ENCODE results near the gene MYCN.

MYCN gene

GRCh38 chr2:15939556-15939853 lies 845 bp upstream of the MYCN start:
- TF ChIP-seq, protein P1, sequence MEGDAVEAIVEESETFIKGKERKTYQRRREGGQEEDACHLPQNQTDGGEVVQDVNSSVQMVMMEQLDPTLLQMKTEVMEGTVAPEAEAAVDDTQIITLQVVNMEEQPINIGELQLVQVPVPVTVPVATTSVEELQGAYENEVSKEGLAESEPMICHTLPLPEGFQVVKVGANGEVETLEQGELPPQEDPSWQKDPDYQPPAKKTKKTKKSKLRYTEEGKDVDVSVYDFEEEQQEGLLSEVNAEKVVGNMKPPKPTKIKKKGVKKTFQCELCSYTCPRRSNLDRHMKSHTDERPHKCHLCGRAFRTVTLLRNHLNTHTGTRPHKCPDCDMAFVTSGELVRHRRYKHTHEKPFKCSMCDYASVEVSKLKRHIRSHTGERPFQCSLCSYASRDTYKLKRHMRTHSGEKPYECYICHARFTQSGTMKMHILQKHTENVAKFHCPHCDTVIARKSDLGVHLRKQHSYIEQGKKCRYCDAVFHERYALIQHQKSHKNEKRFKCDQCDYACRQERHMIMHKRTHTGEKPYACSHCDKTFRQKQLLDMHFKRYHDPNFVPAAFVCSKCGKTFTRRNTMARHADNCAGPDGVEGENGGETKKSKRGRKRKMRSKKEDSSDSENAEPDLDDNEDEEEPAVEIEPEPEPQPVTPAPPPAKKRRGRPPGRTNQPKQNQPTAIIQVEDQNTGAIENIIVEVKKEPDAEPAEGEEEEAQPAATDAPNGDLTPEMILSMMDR (IDR thresholded peaks at IDR 0.05; ENCODE audit: poor library complexity, severe bottlenecking), result no peak
- Histone ChIP-seq H3K4me3 (ENCODE audit: severe bottlenecking) (peak overlapping the region; percentile 21), H3K36me3 (ENCODE audit: low read depth) (no peaks in the 10 kb centered on the region), H3K9me3 (ENCODE audit: severe bottlenecking) (no peaks in the 10 kb centered on the region), H3K4me1 (ENCODE audit: insufficient read depth, poor library complexity, severe bottlenecking) (peaks cover 4% of the 10 kb centered on the region), H3K27me3 (ENCODE audit: insufficient read depth, poor library complexity, severe bottlenecking) (peaks cover 65% of the 10 kb centered on the region), H3K27ac (ENCODE audit: poor library complexity, severe bottlenecking) (no peak overlapping the region)
- DNase-seq (ENCODE audit: low spot score) (no peak), ATAC-seq (ENCODE audit: low read depth) (peak; percentile 70)

DNA sequence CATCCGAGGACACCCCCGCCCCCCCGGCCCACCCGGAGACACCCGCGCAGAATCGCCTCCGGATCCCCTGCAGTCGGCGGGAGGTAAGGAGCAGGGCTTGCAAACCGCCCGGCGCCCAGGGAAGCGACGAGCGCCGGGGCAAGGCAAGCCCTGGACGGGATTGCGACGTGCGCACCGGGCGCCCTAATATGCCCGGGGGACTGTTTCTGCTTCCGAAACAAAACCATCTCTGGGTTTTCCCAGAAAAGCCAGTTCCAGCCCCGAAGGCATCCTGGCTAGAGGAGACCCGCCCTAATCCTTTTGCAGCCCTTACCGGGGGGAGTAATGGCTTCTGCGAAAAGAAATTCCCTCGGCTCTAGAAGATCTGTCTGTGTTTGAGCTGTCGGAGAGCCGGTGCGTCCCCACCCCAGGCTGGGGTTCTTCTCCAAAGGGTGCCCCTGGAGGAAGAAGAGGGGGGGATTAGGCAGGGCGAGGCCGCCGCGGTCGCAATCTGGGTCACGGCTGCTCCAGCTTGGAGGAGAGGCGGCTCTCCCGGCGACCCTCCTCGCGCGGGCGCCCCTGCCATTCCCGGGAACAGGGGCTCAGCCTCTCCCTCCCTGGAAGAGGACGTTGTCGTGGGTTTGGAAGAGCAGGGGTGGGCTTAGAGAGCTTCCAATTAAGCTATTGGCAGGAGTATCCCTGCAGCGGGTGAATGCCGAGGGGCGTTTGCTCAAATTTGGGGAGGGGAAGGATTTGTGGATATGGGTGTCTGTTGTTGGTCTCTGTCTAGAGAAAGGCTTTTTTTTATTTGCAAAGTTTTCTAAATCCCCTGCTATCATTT lies 521 bp downstream of the MYCN start:
- ATAC-seq (ENCODE audit: low read depth), result peak; percentile 30; the same call in 2 of the 3 replicates
- Histone ChIP-seq H3K36me3 (ENCODE audit: low read depth) (no peaks in the 10 kb centered on the region), H3K27me3 (ENCODE audit: insufficient read depth, poor library complexity, severe bottlenecking) (peaks cover 65% of the 10 kb centered on the region), H3K9me3 (ENCODE audit: severe bottlenecking) (no peaks in the 10 kb centered on the region), H3K27ac (ENCODE audit: poor library complexity, severe bottlenecking) (no peak overlapping the region), H3K4me3 (ENCODE audit: severe bottlenecking) (peak overlapping the region; percentile 21), H3K4me1 (ENCODE audit: insufficient read depth, poor library complexity, severe bottlenecking) (peaks cover 4% of the 10 kb centered on the region)
- TF ChIP-seq, protein P1 (IDR thresholded peaks at IDR 0.05; ENCODE audit: poor library complexity, severe bottlenecking), result no peak
- no peak for DNase-seq (ENCODE audit: low spot score)

- Histone ChIP-seq H3K4me1 (ENCODE audit: insufficient read depth, poor library complexity, severe bottlenecking) (peaks cover 4% of the 10 kb centered on the region), H3K27me3 (ENCODE audit: insufficient read depth, poor library complexity, severe bottlenecking) (peaks cover 65% of the 10 kb centered on the region), H3K4me3 (ENCODE audit: severe bottlenecking) (no peak overlapping the region), H3K9me3 (ENCODE audit: severe bottlenecking) (no peaks in the 10 kb centered on the region), H3K36me3 (ENCODE audit: low read depth) (no peaks in the 10 kb centered on the region), H3K27ac (ENCODE audit: poor library complexity, severe bottlenecking) (no peak overlapping the region)
- no peak for DNase-seq (ENCODE audit: low spot score)
- TF ChIP-seq, protein P1 (IDR thresholded peaks at IDR 0.05; ENCODE audit: poor library complexity, severe bottlenecking), result no peak
- ATAC-seq (ENCODE audit: low read depth), result no peak
Observed at GRCh38 chr2:15941481-15941850, 1.1 kb downstream of the MYCN start.

DNA sequence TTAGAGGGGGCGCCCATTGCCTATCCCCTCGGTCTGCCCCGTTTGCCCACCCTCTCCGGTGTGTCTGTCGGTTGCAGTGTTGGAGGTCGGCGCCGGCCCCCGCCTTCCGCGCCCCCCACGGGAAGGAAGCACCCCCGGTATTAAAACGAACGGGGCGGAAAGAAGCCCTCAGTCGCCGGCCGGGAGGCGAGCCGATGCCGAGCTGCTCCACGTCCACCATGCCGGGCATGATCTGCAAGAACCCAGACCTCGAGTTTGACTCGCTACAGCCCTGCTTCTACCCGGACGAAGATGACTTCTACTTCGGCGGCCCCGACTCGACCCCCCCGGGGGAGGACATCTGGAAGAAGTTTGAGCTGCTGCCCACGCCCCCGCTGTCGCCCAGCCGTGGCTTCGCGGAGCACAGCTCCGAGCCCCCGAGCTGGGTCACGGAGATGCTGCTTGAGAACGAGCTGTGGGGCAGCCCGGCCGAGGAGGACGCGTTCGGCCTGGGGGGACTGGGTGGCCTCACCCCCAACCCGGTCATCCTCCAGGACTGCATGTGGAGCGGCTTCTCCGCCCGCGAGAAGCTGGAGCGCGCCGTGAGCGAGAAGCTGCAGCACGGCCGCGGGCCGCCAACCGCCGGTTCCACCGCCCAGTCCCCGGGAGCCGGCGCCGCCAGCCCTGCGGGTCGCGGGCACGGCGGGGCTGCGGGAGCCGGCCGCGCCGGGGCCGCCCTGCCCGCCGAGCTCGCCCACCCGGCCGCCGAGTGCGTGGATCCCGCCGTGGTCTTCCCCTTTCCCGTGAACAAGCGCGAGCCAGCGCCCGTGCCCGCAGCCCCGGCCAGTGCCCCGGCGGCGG lies 1.7 kb downstream of the MYCN start:
- H3K4me1 ChIP-seq (ENCODE audit: insufficient read depth, poor library complexity, severe bottlenecking), result peaks cover 4% of the 10 kb centered on the region
- ATAC-seq (ENCODE audit: low read depth), result no peak
- TF ChIP-seq, protein P1 (IDR thresholded peaks at IDR 0.05; ENCODE audit: poor library complexity, severe bottlenecking), result no peak
- no peak for DNase-seq (ENCODE audit: low spot score)
- H3K36me3 ChIP-seq (ENCODE audit: low read depth), result no peaks in the 10 kb centered on the region
- H3K27ac ChIP-seq (ENCODE audit: poor library complexity, severe bottlenecking), result no peak overlapping the region
- H3K27me3 ChIP-seq (ENCODE audit: insufficient read depth, poor library complexity, severe bottlenecking), result peaks cover 62% of the 10 kb centered on the region
- no peak overlapping the region for H3K4me3 ChIP-seq (ENCODE audit: severe bottlenecking)
- H3K9me3 ChIP-seq (ENCODE audit: severe bottlenecking), result no peaks in the 10 kb centered on the region
